ENCODE measurements around the gene ADAM12.
"Not testable (repeated sequence)": the region's sequence is repeated elsewhere in the genome, so short reads cannot be mapped to it uniquely, and the experiment has no call there.

The ADAM12 gene

DNA sequence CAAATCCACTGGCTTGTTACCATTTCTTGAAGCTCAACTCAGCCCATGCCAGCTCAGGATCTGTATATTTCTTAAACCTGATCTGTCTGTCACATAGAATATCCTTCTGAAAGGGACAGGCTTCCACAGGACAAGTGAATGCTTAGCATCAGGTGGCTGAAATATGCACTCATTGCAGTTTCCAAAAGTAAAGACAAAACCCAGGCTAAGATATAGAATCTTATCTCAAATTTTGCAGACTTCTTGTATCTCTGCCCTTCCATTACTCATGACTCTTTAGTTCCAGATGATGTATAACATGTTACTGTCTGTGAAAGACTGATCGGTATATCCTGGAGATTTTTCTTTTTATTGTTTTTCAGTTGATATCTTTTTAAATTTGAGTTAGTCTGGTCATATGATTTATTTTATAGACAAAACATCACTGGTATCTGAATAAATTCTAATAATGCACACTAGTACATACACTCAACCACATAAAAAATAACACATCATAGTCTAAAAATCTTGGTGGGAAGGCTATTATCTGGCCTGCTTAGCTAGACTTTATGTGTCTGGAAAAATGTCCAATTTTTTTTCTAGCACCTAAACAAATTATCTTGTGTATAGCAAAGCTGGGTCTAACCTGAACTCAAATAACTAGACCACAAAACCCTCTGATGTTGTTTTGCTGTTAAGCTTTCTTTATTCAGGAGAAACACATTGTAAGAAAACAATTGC lies 182.6 kb downstream of the ADAM12 start:
- no peak for DNase-seq

DNA sequence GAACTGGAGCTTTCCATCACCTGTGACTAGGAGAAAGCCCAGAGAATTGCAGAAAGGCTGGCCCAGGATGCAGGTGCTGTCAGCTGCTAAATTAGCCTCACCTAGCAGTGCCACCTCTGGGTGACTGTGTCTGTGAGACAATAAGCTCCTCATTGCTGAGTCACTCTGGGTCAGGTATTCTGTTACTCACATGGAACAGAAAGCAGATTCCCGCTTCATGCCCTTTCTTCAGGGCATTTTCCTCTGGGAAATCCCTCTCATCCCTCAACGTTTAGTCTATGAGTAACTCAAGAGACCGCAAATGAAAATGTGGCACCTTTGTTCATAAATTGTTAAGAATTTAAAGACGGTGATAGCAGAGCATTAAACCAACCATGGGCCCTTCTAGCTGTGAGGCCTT lies 184.0 kb downstream of the ADAM12 start:
- no peak for DNase-seq

DNA sequence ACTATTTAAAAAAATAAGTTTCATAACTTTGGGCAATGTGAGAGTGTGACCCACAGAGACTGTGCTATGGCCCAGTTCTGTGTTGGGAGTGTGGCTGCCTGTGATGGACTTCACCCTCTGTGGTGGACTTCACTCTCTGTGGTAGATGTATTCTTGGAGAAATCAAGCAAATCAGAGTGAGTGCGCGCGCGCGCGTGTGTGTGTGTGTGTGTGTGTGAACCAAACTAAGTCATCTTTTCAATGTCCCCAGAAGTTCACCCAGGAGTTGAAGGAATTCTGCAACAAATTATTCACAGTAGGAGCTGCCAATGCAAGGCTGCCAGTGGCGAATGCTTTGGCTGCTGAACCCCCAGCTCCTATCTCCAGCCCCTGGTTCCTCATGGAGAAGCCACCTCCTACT lies 184.5 kb downstream of the ADAM12 start:
- DNase-seq = no peak

GRCh38 chr10:126201603-126202002 lies 186.7 kb downstream of the ADAM12 start:
- DNase-seq = no peak

DNA sequence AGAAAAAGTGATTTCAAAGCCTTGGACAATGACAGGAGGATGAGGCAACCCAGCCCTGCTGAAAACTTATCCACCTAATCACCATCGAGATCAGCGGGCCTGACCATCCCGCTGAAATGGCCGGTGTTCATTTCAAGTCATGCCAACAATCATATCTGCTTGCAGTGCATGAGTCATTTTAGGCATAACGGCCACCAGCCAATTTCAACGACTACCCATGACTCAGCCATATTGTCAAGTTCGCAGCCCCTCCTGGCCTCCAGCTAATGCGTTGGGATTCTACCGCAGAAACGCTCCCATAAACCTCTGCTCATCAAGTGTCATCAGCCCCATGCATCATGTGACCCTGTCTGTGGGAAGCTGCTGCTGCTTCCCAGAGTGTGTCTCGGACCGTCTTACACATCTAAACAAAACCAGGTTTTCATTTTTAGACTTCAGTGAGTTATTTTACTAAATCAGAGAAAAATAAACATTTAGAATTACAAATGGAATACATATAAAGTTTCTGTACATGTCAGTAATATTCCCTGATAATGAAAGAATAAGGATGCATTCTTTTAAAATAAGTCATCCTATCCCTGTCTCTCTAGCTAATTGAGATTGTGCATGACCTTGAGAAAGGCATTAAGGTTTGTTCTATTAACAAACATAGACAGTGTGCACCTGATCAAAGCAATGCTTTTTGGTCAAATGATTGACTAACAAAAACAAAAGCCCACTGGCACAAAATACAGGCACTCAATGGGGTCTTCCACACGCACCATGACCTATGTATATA lies 188.9 kb downstream of the ADAM12 start:
- no peak for DNase-seq

DNA sequence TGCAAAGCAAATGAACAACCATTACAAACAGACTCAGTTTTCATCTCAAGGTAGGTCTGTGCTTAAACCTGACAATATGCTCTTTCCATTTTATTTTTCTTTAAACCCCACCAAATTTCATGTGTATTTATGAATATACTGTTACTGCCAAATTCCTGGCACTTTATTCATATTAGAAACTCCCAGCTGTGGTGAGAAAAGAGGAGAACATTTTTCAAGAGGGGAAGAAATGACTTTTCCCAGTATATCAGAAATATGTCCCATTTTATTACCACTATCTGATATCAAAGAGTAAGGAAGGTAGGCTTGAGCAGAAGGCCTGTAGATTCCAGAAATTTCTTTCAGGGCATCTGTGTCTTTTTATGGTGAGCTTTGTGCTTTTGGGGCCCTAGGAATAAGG lies 189.6 kb downstream of the ADAM12 start:
- no peak for DNase-seq

- no peak for DNase-seq
Measured at GRCh38 chr10:126197036-126197543, 191.2 kb downstream of the ADAM12 start.

GRCh38 chr10:126196281-126196680 lies 192.0 kb downstream of the ADAM12 start:
- no peak for DNase-seq

DNA sequence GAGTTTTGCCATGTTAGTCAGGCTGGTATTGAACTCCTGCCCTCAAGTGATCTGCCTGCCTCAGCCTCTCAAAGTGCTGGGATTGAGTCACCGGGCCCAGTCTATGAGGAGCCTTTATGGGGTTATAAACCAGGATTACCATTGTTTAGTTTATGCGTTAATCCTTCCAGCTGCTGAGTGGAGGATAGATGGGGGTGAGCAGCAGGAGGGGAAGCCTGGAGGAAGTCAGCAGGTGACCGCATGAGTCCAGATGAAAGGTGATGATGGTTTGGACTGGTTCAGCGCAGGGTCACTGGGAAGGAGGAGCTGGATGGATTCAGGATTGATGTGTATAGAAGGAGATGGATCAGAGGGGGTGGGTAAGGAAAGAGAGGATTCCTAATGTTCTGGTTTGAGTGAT lies 197.1 kb downstream of the ADAM12 start:
- no peak for DNase-seq

GRCh38 chr10:126188679-126189200 lies 199.5 kb downstream of the ADAM12 start:
- no peak for DNase-seq

DNA sequence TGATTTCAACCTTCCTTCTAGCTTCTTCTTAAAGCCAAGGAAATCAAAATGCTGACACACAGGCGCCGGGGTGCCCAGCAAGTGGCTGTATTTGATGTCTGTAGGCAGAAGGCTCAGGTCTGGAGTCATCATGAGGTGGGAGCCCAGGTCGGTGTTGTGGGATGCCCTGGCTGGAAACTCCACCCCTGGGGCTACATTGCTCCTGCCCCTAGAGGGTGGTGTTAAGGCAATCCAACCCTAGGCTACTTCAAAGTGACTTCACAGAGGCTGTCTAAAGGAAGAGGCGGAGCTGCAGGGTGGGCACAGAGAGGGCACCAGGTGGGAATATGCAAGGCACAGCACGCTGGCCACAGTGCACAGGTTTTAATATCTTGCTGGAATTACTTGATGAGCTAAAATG lies 200.9 kb downstream of the ADAM12 start:
- DNase-seq = no peak

DNA sequence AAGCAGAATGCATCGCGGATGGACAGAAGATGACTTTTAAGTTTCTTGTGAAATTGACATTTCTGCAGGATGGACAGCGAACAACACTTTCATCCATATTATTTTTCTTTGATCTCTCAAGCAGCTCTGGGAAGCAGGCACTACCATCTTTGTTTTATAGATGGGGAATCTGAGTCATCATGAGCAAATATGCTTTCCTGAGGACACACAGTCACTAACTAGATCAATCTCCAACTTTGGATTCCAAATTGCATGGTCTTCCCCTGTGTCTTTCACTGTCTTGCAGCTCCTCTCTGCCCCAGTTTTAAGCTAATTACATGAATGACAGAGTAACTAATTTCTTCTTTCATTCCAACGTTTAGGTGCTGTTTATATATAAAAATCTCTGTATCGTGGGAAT lies 201.5 kb downstream of the ADAM12 start:
- DNase-seq = no peak

GRCh38 chr10:126185676-126186447 lies 202.4 kb downstream of the ADAM12 start:
- no peak for DNase-seq

GRCh38 chr10:126181626-126182025 lies 206.7 kb downstream of the ADAM12 start:
- no peak for DNase-seq

- no peak for DNase-seq
Measured at GRCh38 chr10:126179637-126180036, 208.6 kb downstream of the ADAM12 start.

- DNase-seq = no peak
Measured at GRCh38 chr10:126177417-126178030, 210.8 kb downstream of the ADAM12 start.

- DNase-seq = no peak
Measured at GRCh38 chr10:126175641-126176262, 212.5 kb downstream of the ADAM12 start.

GRCh38 chr10:126172755-126173154 lies 215.5 kb downstream of the ADAM12 start:
- not testable (repeated sequence) for DNase-seq

DNA sequence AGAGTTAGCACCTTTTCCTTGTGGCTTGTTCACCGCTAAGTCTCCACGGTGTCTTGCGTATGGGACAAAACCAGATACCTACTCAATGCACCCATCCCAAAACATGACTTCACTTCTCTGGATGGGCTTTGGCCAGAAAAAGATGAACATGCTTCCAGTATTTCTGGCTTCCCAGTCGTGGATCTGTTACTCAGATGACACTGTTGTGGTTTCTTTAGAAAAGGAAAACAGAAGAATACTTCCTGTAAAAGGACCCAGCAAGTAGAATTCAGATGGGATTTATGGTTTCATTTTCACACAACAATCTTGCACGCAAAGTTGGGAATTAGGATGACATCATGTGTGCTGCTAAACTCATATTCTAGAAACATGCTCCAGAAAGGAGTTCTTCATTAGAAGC lies 216.7 kb downstream of the ADAM12 start:
- DNase-seq = no peak

DNA sequence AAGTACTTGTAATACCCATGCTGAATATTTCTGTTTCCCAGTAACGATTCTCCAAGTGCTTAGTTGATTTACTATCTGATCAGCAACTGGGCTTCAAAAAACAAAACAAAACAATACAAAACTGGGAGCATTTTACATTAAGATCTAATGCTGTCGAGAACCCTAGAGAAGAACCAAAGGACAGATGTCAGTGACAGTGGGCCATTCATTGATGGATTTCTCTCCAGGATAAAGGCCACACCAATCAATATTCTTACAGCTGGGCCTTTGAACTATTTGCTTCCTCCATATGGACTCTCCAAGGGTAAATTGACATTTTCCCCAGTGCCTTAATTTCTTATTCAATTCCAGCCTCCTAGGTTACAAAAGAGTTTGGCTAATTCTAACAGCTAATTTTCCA lies 217.5 kb downstream of the ADAM12 start:
- DNase-seq = no peak

DNA sequence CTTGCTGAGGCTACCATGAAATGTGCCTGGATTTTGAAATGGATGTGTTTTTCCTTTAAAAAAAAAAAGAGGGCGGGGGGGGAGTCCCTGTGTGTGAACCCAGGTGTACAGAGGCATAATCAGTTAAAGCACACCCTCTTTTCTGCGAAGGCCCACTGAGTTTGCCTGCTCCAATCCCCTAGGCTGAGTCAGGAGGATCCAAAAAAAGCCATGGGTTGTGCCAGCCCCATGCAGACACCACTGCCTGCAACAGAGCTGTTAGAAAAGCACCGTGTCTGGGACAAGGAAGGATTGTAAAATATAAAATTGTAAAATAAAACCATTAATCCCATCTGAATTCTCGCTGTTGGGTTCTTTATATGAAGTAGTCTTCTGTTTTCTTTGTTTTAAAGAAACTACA lies 217.9 kb downstream of the ADAM12 start:
- no peak for DNase-seq

DNA sequence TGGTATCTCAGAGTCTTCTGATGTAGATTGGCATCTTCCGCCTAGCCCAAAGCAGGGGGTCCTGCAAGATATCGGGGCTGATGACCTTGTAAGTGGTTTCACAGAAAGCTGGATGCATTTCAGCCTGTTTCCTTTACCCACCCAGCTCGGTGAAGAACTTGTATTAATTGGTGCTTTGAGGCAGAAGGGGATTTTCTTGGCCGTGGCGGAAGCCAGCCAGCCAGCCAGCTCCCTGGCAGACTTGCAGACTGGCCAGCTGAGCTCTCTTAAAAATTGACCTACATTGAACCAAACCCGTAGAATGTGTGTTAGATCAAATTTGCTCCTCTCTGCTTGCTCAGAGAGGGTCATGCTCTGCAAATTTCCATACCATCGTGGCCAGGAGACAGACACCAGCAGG lies 218.4 kb downstream of the ADAM12 start:
- no peak for DNase-seq

All from right forelimb (tissue), 1 donor.